ENCODE data around the gene GMDS. TPM values are rescaled to one million over a fixed set of nuclear protein-coding genes. Genes with fewer than 3 reads are reported as not detected.

Gene GMDS
- total and polyA plus RNA-seq, 2 of the 4 experiments (the other 2 are of a cell fraction), result 7.3 to 21.9 TPM

DNA sequence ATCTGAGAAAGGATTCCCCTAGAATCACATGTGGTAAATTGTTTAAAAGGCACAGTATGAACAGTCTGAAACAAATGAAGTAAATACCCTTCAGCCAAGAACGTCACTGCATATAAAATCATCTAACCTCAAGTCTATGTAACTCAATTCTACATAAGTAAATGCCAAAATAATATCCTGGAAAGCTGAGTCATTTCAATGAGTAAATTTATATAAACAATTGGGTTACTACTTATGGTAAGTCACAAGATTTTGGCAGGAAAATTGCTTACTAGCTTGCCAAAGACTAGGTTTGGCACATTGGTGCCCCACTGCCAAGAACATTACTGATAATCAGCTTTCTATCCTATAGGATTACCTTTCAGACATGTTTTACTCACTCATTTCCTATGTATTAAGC is 8.4 kb downstream of the GMDS start:
- POLR2A ChIA-PET (ENCODE audit: unreplicated experiment), result no interaction called here
- no peak overlapping the region for H2AK9ac ChIP-seq (replicated peaks; ENCODE audit: low read depth, low read length, poor library complexity)
- no peaks in the 10 kb centered on the region for H3K9me3 ChIP-seq (ENCODE audit: control insufficient read depth, insufficient read depth, low read length)
- no peak overlapping the region for H2BK20ac ChIP-seq (ENCODE audit: low read depth, low read length)
- WGBS, 2 experiments (ENCODE audit: extremely low coverage in 2 of 2, insufficient read length in 1 of 2), result no CpG with 5 or more reads among the region's 1 CpG
- CTCF ChIA-PET, result no interaction called here
- H4K91ac ChIP-seq (ENCODE audit: insufficient read depth, low read depth, low read length), result no peak overlapping the region
- H3K9me1 ChIP-seq (ENCODE audit: insufficient read depth, low read length), result peaks cover 5% of the 10 kb centered on the region
- BruUV-seq (replicated peaks), result no TSS peak
- no peak overlapping the region for H3K9ac ChIP-seq (ENCODE audit: low read depth, low read length)
- no peak overlapping the region for H2AFZ ChIP-seq (replicated peaks; ENCODE audit: low read length, poor library complexity)
- H3K4me2 ChIP-seq (ENCODE audit: low read depth, low read length), result peak overlapping the region; percentile 2; the same call in 1 of the 2 replicates
- dilution Hi-C loops (cut with HindIII; ENCODE audit: low sequenced_read_pairs, unreplicated experiment) (no loop called here), intact Hi-C loops (cut with micrococcal nuclease) (loop anchor here (10.0 kb wide), 1 partner anchor 72 kb away; no protein-coding TSS in a partner anchor), in situ Hi-C loops (cut with MboI; ENCODE audit: low sequenced_read_pairs) (no loop called here)
- no peak overlapping the region; a peak in 1 of 4 replicates for H4K8ac ChIP-seq (ENCODE audit: low read depth in 2 of 2, low read length in 2 of 2)
- H3K27ac ChIP-seq (ENCODE audit: insufficient read depth, low read length), result no peak overlapping the region
- peak overlapping the region; percentile 66 for H2BK5ac ChIP-seq (ENCODE audit: low read depth, low read length, poor library complexity, severe bottlenecking)
- H3K18ac ChIP-seq (ENCODE audit: low read depth, low read length), result no peak overlapping the region
- no peaks in the 10 kb centered on the region for H3K36me3 ChIP-seq (ENCODE audit: control insufficient read depth, insufficient read depth, low read length)
- H2BK15ac ChIP-seq (ENCODE audit: low read depth, low read length), result no peak overlapping the region
- no peak for TF ChIP-seq RAD21 (IDR thresholded peaks at IDR 0.05; ENCODE audit: low read length)
- TF ChIP-seq, protein P1, sequence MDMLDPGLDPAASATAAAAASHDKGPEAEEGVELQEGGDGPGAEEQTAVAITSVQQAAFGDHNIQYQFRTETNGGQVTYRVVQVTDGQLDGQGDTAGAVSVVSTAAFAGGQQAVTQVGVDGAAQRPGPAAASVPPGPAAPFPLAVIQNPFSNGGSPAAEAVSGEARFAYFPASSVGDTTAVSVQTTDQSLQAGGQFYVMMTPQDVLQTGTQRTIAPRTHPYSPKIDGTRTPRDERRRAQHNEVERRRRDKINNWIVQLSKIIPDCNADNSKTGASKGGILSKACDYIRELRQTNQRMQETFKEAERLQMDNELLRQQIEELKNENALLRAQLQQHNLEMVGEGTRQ (IDR thresholded peaks at IDR 0.05; ENCODE audit: low read depth, low read length), result no peak
- no peak for TF ChIP-seq SMC3 (IDR thresholded peaks at IDR 0.05; ENCODE audit: low read depth, low read length)
- TF ChIP-seq NFE2L2 (IDR thresholded peaks at IDR 0.05; ENCODE audit: low read depth, low read length), result peak; percentile 60; the same call in 1 of the 2 replicates
- no peak for TF ChIP-seq CHD1 (IDR thresholded peaks at IDR 0.05; ENCODE audit: low read depth, low read length)
- TF ChIP-seq BHLHE40 (IDR thresholded peaks at IDR 0.05; ENCODE audit: low read depth, low read length), result peak; percentile 47; the same call in 1 of the 2 replicates
- TF ChIP-seq MXI1 (IDR thresholded peaks at IDR 0.05; ENCODE audit: borderline replicate concordance, low read depth, low read length), result no peak
- TF ChIP-seq RFX5 (IDR thresholded peaks at IDR 0.05; ENCODE audit: low read depth, low read length), result 0 out of 2 replicates have a peak, but pooled peaks have one; percentile 5
- peak; percentile 49; the same call in 1 of the 2 replicates for TF ChIP-seq CEBPB (IDR thresholded peaks at IDR 0.05; ENCODE audit: low read depth, low read length)
- no peak for TF ChIP-seq MAZ (IDR thresholded peaks at IDR 0.05; ENCODE audit: borderline replicate concordance, low read depth, low read length)
- TF ChIP-seq, protein P2, sequence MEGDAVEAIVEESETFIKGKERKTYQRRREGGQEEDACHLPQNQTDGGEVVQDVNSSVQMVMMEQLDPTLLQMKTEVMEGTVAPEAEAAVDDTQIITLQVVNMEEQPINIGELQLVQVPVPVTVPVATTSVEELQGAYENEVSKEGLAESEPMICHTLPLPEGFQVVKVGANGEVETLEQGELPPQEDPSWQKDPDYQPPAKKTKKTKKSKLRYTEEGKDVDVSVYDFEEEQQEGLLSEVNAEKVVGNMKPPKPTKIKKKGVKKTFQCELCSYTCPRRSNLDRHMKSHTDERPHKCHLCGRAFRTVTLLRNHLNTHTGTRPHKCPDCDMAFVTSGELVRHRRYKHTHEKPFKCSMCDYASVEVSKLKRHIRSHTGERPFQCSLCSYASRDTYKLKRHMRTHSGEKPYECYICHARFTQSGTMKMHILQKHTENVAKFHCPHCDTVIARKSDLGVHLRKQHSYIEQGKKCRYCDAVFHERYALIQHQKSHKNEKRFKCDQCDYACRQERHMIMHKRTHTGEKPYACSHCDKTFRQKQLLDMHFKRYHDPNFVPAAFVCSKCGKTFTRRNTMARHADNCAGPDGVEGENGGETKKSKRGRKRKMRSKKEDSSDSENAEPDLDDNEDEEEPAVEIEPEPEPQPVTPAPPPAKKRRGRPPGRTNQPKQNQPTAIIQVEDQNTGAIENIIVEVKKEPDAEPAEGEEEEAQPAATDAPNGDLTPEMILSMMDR (conservative IDR thresholded peaks at IDR 0.05; ENCODE audit: low read depth, low read length), result no peak
- peak; percentile 61 for TF ChIP-seq MAFK (IDR thresholded peaks at IDR 0.05; ENCODE audit: low read depth, low read length)
- peak; percentile 72 for TF ChIP-seq FOS (IDR thresholded peaks at IDR 0.05; ENCODE audit: low read depth, low read length)
- no peak for TF ChIP-seq POLR2A (IDR thresholded peaks at IDR 0.05; ENCODE audit: low read depth, low read length)
- TF ChIP-seq, protein P3, sequence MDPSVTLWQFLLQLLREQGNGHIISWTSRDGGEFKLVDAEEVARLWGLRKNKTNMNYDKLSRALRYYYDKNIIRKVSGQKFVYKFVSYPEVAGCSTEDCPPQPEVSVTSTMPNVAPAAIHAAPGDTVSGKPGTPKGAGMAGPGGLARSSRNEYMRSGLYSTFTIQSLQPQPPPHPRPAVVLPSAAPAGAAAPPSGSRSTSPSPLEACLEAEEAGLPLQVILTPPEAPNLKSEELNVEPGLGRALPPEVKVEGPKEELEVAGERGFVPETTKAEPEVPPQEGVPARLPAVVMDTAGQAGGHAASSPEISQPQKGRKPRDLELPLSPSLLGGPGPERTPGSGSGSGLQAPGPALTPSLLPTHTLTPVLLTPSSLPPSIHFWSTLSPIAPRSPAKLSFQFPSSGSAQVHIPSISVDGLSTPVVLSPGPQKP (IDR thresholded peaks at IDR 0.05; ENCODE audit: borderline replicate concordance, low read depth, low read length), result no peak
- no peak for TF ChIP-seq RCOR1 (IDR thresholded peaks at IDR 0.05; ENCODE audit: insufficient replicate concordance, low read length)
- no peak overlapping the region for H2AK5ac ChIP-seq (ENCODE audit: low read depth, low read length)
- H3K4ac ChIP-seq (ENCODE audit: low read depth, low read length), result no peak overlapping the region
- ATAC-seq (ENCODE audit: low read depth) (peak; percentile 96), DNase-seq (peak; percentile 98)
- H3K23ac ChIP-seq (ENCODE audit: low read depth, low read length), result no peak overlapping the region
- H3K79me1 ChIP-seq (ENCODE audit: low read depth in 1 of 2, low read length in 2 of 2), result peaks cover 25 to 29% of the 10 kb centered on the region in 2 experiments
- H3K4me1 ChIP-seq (ENCODE audit: control insufficient read depth, insufficient read depth, low read length), result peaks cover 11% of the 10 kb centered on the region
- no peak overlapping the region for H4K5ac ChIP-seq (ENCODE audit: low read depth, low read length)
- H3K56ac ChIP-seq (ENCODE audit: extremely low read depth, insufficient read depth, low read length), result no peak overlapping the region
- H2BK120ac ChIP-seq (ENCODE audit: low read depth, low read length), result no peak overlapping the region
- H3K4me3 ChIP-seq (ENCODE audit: insufficient read depth, low read depth, low read length), result no peak overlapping the region
- no peak overlapping the region for H3K14ac ChIP-seq (replicated peaks; ENCODE audit: low read depth, low read length)
- H3K27me3 ChIP-seq (ENCODE audit: control insufficient read depth, insufficient read depth, low read length), result no peaks in the 10 kb centered on the region
- H4K20me1 ChIP-seq (ENCODE audit: insufficient read depth, low read length), result no peaks in the 10 kb centered on the region; the same call in 1 of the 2 replicates
